Endodermal cell (in vitro differentiated cells): ENCODE measurements around the gene STAM. TPM values are rescaled to one million over a fixed set of nuclear protein-coding genes. Genes with fewer than 3 reads are reported as not detected.

Experiments used
- DNase-seq: peaks from one replicate; pipeline ENCODE4 v3.0.0-alpha.2; 2017
- H3K27ac ChIP-seq: 2 replicates; pipeline ENCODE4 v1.5.1; 2013; ENCODE audit warnings: mild to moderate bottlenecking, low read depth, low read length, moderate library complexity
- H3K27me3 ChIP-seq: 2 replicates; pipeline ENCODE4 v1.6.1; 2013; ENCODE audit warnings: mild to moderate bottlenecking, low read length, moderate library complexity; ENCODE audit not compliant: insufficient read depth, control insufficient read depth, poor library complexity, severe bottlenecking
- H3K36me3 ChIP-seq: 2 replicates; pipeline ENCODE4 v1.7.0; 2013; ENCODE audit warnings: mild to moderate bottlenecking, low read length, moderate library complexity; ENCODE audit not compliant: control insufficient read depth, insufficient read depth
- H3K4me1 ChIP-seq: one replicate; pipeline ENCODE4 v1.7.0; 2013; ENCODE audit warnings: low read length; ENCODE audit not compliant: control insufficient read depth, insufficient read depth
- H3K4me3 ChIP-seq: 2 replicates; pipeline ENCODE4 v1.5.1; 2013; ENCODE audit warnings: mild to moderate bottlenecking, low read length, moderate library complexity
- H3K9ac ChIP-seq: 2 replicates; pipeline ENCODE4 v1.6.1; 2013; ENCODE audit warnings: mild to moderate bottlenecking, low read length, moderate library complexity; ENCODE audit not compliant: poor library complexity, severe bottlenecking; ENCODE audit errors: extremely low read depth
- H3K9me3 ChIP-seq: 2 replicates; pipeline ENCODE4 v1.6.1; 2013; ENCODE audit warnings: mild to moderate bottlenecking, low read length, moderate library complexity; ENCODE audit not compliant: control insufficient read depth
- H3K27ac Mint-ChIP-seq: 2 replicates; pipeline ENCODE4 v1.8.0; 2020; ENCODE audit warnings: mixed read lengths
- H3K27me3 Mint-ChIP-seq: 2 replicates; pipeline ENCODE4 v1.8.0; 2021; ENCODE audit warnings: mild to moderate bottlenecking, mixed read lengths; ENCODE audit not compliant: insufficient read depth
- H3K36me3 Mint-ChIP-seq: 2 replicates; pipeline ENCODE4 v1.8.0; 2020; ENCODE audit warnings: low read depth, mixed read lengths
- H3K4me1 Mint-ChIP-seq: 2 replicates; pipeline ENCODE4 v1.8.0; 2020; ENCODE audit warnings: mixed read lengths
- H3K4me3 Mint-ChIP-seq: 2 replicates; pipeline ENCODE4 v1.8.0; 2020; ENCODE audit warnings: mild to moderate bottlenecking, moderate library complexity, mixed read lengths
- H3K9me3 Mint-ChIP-seq: 2 replicates; pipeline ENCODE4 v1.8.0; 2020; ENCODE audit warnings: mild to moderate bottlenecking, mixed read lengths
- WGBS, 2 experiments: methylation state at CpG; one replicate each; pipeline versions ENCODE4 v1.1.5 to v1.1.7; 2013; ENCODE audit warnings: missing lambda C conversion rate in 2 of 2, mixed read lengths in 1 of 2; ENCODE audit not compliant: insufficient coverage in 1 of 2, insufficient read length in 1 of 2; 5-methylcytosine and 5-hydroxymethylcytosine counted together
- total RNA-seq, 2 donors: library from RNA; stranded (reverse); fragmentation: NEBNext Ultra II Directional in 1 of 2; extraction: Animal tissue kit (Norgen Biotek cat#: 25700) in 1 of 2; gene quantifications; 2 replicates in 1 of 2; 3 replicates in 1 of 2; pipeline ENCODE4 v1.2.1, GENCODE V29; 2021
- TF ChIP-seq, protein P1 (sequence below): fragments of 200-600 bp; sonication (generic); conservative IDR thresholded peaks from 2 replicates; pipeline ENCODE4 v1.5.0; 2021; ENCODE audit warnings: antibody characterized with exemption, mild to moderate bottlenecking

STAM gene
- total RNA-seq, 2 donors from 2014 or later = 26.7 to 30.0 TPM

DNA sequence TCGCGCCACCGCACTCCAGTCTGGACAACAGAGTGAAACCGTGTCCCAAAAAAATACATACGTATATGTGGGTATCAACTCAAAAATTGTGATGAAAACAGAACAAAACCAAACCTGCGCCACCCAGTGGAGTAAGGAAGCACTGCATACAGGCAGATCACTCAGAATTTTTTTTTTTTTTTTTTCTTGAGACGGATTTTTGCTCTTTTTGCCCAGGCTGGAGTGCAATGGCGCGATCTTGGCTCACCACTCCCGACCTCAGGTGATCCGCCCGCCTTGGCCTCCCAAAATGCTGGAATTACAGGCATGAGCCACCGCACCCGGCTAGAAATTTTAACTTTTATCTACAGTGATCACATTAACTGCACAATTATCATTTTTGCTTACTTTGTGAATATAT, 99.0 kb downstream of the STAM start:
- TF ChIP-seq, protein P1, sequence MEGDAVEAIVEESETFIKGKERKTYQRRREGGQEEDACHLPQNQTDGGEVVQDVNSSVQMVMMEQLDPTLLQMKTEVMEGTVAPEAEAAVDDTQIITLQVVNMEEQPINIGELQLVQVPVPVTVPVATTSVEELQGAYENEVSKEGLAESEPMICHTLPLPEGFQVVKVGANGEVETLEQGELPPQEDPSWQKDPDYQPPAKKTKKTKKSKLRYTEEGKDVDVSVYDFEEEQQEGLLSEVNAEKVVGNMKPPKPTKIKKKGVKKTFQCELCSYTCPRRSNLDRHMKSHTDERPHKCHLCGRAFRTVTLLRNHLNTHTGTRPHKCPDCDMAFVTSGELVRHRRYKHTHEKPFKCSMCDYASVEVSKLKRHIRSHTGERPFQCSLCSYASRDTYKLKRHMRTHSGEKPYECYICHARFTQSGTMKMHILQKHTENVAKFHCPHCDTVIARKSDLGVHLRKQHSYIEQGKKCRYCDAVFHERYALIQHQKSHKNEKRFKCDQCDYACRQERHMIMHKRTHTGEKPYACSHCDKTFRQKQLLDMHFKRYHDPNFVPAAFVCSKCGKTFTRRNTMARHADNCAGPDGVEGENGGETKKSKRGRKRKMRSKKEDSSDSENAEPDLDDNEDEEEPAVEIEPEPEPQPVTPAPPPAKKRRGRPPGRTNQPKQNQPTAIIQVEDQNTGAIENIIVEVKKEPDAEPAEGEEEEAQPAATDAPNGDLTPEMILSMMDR = peak; percentile 90
- Histone ChIP-seq H3K9me3 (no peaks in the 10 kb centered on the region), H3K36me3 (no peaks in the 10 kb centered on the region), H3K9ac (no peak overlapping the region), H3K4me3 (no peak overlapping the region), H3K27me3 (no peaks in the 10 kb centered on the region), H3K4me1 (no peaks in the 10 kb centered on the region), H3K27ac (no peak overlapping the region)
- 48 to 50% methylated on average over 12 to 14 of the region's 14 CpGs for WGBS, 2 experiments
- Mint-ChIP-seq H3K9me3 (no peaks in the 10 kb centered on the region), H3K36me3 (no peaks in the 10 kb centered on the region), H3K4me1 (no peaks in the 10 kb centered on the region), H3K27ac (peak overlapping the region; percentile 3), H3K27me3 (no peaks in the 10 kb centered on the region), H3K4me3 (no peak overlapping the region)
- peak; percentile 85 for DNase-seq

DNA sequence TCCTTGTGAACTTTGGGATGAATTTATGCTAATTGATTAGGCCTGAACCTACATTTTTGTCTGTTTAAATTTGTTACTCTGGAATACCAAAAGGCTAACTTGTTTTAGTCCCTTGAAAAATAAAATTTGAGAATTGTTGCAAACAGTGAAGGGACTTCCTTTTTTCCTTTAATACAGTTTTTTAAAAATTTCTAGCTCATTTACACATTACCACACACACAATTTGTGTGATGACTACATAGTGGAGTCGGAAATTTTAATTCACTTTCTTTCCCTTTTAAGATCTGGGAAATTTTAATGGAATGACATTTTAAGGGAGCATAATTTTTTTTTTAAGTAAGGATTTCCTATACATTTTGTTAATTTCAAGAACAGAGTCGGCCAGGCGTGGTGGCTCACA, 99.5 kb downstream of the STAM start:
- no peak for DNase-seq
- no peaks in the 10 kb centered on the region for H3K27me3 Mint-ChIP-seq
- Histone ChIP-seq H3K9me3 (no peaks in the 10 kb centered on the region), H3K9ac (no peak overlapping the region), H3K27ac (no peak overlapping the region), H3K36me3 (no peaks in the 10 kb centered on the region), H3K4me1 (no peaks in the 10 kb centered on the region), H3K27me3 (no peaks in the 10 kb centered on the region), H3K4me3 (no peak overlapping the region)
- no peaks in the 10 kb centered on the region for H3K4me1 Mint-ChIP-seq
- no peaks in the 10 kb centered on the region for H3K9me3 Mint-ChIP-seq
- TF ChIP-seq, protein P1 = no peak
- no peak overlapping the region for H3K4me3 Mint-ChIP-seq
- peak overlapping the region; percentile 3 for H3K27ac Mint-ChIP-seq
- H3K36me3 Mint-ChIP-seq = no peaks in the 10 kb centered on the region
- 93 to 95% methylated on average over 3 of the region's 3 CpGs for WGBS, 2 experiments

DNA sequence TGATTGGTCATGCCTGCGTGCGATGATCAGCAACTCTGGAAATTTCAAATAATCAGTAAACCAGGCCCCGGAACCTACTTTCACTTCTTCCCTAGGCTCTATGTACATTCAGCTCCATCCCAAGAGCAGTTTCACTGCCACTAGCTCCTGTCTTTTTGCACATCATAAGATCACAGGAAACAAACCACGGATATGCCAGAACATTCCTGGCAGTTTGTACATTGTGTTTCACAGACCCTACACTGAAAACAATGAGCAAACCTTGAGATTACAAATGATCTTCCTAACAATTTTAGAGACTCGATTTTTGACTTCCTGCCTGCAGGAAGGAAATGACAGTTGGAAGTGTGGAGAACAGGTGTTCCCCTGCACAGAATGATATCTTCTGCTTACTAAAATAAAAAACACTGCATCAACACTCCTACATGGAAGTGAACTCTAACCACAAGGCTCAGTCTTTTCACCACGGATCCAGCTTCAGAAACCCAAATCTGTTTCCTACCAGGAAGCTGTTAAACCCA, 100.5 kb downstream of the STAM start:
- H3K27ac Mint-ChIP-seq = no peak overlapping the region
- 87 to 91% methylated on average over 6 of the region's 6 CpGs for WGBS, 2 experiments
- DNase-seq = no peak
- TF ChIP-seq, protein P1 = no peak
- Histone ChIP-seq H3K36me3 (no peaks in the 10 kb centered on the region), H3K4me1 (no peaks in the 10 kb centered on the region), H3K27ac (no peak overlapping the region), H3K9me3 (no peaks in the 10 kb centered on the region), H3K27me3 (no peaks in the 10 kb centered on the region), H3K4me3 (no peak overlapping the region), H3K9ac (no peak overlapping the region)
- H3K4me3 Mint-ChIP-seq = no peak overlapping the region
- no peaks in the 10 kb centered on the region for H3K27me3 Mint-ChIP-seq
- no peaks in the 10 kb centered on the region for H3K36me3 Mint-ChIP-seq
- H3K4me1 Mint-ChIP-seq = no peaks in the 10 kb centered on the region
- H3K9me3 Mint-ChIP-seq = no peaks in the 10 kb centered on the region
